GM10847 (cell line): ENCODE data around the gene CCDC88C.

Experiments used
- POLR2A ChIP-seq: IDR thresholded peaks from 2 replicates; pipeline ENCODE4 v1.6.1; 2011; ENCODE audit not compliant: insufficient read length; ENCODE audit errors: extremely low read depth

The CCDC88C gene

DNA sequence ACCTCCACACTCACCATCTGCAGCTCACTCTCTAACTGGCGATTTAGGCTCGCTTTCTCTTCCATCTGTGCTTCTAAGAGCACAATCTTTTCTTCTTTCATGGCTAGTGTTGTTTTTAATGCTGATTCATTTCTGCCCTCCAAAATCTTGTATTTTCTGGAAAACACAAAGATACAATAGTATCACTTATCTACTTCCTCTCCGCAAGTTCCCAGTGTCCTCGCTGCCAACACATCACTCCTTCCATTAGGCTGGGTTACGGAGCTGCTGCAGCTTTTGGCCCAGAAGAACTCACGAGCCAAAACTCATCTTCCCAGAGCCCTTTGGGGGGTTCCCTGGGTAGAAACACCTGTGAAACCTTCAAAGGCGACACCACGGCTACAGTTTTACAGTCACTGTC is 109.3 kb downstream of the CCDC88C start:
- TF ChIP-seq POLR2A: no peak

DNA sequence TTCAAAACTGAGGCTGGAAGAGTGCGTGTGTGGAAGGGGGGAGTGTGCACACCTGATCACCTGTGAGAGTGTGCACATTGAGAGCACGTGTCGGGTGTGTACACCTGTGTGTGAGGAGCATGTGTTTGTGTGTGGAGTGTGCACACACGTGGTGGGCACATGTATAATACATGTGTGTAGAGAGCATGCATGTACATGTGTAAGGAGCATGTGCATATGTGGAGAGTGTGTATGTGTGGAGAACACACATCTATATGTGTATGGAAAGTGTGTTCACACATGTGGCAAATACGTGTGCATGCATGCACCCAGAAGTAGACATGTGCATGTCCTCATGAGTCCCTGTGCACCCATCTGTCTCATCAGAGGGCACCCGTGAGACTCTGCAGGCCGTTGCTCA is 110.0 kb downstream of the CCDC88C start:
- TF ChIP-seq POLR2A: no peak

DNA sequence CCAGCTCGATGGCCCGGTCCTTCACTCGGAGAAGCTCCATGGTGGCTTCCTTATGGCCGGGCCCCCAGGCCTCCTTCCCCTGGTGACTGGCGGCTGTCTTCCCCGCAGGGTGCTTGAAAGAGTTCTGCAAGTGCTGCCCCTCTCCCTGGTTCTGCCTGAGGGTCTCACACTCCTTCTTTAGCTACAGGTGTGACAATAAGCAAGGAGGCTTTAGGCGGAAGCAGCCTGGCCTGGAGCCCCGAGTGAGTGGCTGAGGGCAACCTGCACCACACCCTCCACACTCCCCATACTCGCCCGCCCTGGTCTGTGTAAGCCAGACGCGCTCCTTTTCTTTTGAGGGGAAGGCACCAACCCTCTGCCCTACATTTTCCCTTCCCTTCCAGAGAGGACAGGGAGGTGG is 110.6 kb downstream of the CCDC88C start:
- TF ChIP-seq POLR2A: no peak

DNA sequence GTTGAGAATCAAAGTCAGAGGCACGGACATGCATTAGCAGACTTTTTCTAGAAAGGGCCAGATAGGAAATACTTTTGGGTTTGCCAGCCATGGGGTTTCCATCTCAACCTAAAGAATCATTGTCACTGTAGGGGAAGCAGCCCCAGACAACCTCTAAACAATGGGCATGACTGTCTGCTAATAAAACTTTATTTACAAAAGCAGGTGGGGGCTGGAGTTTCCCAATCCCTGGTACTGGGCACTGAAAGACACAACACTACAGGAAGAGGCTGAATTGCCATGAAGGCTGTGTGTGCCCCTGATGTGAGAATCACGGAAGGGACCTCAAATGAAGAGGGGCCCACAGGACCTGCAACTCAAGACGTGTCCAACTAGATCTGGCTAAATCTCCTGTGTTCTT is 111.1 kb downstream of the CCDC88C start:
- TF ChIP-seq POLR2A: no peak

DNA sequence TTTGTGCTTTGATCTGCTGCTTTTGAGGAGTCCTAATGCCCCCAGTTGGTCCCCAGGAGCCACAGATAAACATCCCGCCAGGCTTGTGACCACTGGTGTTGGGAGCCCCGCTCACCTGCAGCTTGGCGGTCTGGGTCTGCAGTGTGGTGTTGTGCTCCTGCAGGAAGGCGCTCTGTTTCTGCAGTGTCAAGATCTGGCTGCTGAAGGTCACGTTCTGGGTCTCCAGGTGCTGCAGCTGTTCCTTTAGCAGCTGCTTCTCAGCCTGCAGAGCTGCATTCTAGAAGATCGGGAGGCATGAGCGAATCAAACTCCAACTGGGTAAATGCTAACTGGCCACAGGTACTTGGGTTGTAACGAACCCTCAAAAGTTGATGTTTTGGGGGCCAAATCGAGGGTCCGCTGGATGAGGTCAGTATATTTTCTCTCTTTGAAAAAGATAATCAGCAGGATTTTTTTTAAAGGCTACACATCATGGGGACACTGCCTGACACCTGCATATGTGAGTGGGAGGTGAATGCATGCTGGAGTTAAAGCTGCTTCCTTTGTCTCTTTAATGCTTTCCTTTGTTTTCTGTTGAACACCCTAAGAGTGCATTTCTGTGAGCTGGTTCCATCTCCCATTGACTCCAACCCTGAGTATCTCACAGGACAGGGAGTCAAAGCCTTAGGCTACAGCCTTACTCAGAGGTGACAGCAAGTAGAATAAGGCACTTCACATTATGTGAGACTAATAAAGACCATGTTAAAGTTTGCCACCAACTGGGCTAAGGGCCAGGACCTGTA is 111.8 kb downstream of the CCDC88C start:
- no peak for TF ChIP-seq POLR2A

DNA sequence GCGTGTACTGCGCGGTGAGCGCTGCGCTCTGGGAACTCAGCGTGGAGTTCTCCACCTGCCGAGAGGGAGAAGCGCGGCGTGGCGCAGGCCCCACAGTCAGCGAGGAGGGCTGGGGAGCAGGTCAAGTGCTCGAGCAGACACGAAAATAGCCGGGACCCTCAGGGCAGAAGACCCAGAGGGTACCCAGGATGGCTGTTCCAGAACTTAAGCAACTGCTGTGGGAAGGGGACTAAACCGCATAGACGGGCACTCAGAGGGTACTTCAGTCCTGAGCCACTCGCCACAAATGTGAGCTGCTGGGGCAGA is 113.7 kb downstream of the CCDC88C start:
- no peak for TF ChIP-seq POLR2A

DNA sequence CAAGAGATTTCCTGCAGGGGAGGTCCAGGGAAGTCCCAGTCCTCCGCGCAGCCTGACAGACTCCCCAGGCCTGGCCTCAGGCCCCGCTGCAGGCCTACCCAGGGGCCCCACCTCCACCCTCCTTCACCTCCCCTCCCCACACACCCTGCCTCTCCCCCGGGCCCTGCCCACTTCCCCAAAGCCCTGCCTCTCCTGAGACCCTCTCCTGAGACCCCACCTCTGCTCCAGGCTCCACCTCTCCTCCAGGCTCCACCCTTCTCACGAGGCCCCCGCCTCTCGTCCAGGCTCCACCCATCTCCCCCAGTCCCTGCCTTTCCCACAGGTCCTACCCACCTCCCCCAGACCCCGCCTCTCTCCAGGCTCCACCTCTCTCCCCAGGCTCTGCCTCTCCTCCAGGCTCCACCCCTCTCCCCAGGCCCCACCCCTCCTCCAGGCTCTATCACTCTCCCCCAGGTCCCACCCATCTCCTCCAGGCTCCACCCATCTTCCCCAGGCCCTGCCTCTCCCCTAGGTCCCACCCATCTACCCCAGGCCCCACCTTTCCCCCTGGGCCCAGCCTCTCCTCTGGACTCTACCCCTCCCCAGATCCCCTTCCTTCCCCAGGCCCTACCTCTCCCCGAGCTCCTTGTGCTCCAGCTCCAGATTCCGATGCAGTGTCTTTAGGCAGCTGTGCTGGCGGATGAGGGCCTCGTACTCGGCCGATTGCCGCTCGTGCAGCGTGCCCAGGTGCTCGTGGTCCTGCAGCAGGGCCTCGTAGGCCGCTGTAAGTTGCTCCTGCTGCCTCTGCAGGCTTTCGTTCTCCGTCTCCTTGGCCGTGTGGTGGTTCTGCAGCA is 114.3 kb downstream of the CCDC88C start:
- TF ChIP-seq POLR2A: no peak

DNA sequence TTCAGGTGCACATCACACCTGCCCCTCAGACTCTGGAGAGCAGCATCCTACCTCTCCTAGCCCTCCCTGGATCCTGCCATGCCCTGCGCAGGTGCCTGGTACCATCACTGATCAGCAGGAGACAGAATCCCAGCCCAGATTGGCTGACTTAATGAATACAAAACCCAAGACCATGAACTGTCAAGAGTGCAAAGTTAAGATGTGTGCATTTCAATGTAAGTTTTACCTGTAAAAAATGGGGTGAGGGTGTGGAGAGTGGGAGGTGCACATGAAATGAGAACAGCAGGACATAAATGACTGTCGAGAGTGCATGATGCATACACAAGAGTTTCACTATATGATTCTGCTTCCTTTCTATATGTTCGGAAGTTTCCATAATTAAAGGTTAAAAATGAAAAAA is 115.2 kb downstream of the CCDC88C start:
- TF ChIP-seq POLR2A: no peak

DNA sequence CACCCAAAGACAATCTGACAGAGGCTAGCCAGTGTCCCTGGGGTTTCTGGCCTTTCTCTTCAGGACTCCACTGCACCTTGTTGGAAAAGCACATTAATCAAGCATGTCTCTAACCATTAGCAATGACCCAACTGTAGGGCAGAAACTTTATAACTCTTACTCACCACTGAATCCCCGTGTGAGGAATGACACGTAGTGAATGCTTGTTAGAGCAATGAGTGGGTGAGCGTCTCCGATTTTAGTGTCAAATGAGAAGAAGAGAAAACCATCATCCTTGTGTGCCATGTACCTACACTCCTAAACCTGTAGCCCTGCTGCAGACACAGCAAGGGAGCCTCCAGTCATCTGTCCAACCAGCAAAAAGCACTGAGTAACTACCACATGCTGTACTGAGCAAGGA is 116.7 kb downstream of the CCDC88C start:
- TF ChIP-seq POLR2A: no peak

DNA sequence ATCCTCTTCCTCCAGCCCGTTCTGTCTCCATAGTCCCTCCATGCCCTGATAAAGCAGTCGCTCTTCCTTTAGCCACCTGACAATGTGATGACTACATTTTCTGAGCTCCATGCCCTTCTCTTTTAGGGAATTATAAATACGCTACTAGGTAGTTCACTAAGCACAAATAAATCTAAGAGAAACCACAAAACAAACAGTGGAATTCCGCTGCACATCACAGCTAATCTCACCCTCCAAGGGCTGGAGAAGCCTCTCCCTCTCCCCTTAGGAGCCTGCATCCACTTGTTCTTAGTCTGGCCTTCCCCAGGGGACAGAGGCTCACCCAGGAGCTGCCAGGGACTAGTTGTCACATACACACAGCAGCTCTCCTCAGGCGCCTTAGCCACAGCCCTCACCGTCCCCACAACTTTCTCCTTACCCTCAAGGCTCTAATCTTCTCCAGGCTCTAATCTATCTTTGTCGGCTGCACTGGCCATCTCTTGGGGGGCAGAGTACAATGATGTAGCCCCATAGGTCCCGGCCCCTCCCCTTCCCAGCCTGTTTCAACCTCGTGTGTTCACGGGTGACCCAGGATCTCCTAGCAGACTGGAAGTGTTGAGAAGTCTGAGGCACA is 117.2 kb downstream of the CCDC88C start:
- no peak for TF ChIP-seq POLR2A

DNA sequence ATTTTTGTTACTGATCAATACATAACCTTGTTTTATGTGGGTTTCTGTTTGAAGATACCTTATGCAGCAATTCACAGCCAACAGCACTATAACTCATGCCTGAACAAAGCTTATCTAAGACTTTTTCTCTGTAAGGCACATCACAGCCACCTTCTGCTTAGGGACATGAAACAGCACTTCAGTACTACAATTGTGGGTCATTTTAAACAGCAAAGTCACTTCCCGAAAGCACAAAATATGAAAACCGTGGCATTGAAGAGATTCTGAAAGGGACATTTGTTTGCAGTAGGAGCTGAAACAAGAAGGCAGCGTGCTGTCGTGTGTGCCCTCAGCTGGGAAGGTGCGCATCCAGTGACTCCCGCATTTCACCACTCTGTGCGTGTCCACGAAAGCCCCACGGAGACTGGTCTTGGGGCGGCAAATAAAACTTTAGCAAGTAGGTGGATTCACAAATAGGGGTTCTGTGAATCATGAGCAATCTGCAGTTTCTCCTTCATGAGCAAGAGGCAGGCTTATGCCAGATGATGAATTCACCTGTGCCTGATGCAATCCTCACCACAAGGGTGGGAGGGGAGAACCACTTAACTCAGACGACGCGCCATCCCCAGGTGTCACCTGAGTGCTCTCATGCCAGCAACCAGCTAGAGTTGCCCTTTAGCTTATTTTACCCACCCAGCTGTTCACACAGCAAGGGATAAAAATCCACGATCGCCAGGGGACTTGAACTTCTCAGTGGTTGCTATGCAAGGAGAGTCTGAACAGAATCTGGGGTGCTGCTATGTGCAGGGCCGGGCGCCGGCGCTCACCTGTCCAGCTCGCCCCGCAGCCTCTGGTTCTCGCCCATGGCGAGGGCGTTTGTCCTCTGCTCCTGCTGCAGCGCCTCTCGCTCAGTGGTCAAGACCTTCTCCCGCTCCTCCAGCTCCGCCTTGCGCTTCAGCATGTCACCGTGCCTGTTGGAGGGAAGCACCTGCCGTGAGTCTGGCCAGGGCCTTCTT is 118.2 kb downstream of the CCDC88C start:
- TF ChIP-seq POLR2A: no peak

DNA sequence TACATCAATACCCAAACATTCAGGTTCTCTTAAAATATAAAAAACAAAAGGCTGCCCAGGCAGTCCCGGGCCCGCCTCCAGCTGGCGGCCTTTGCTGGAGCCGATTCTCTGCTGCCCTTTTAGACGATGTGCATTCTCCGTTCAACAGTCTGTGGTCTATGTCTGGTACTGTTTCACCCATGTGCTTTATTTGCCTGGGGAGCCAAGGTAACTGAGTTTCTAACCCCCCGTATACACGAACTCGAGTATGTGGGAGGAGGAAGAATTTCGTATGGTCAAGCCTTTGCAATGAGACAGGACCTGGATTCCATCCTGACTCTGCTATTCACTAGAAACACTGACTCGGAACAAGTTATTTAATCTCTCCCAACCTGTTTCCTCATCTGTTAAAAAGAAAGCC is 119.0 kb downstream of the CCDC88C start:
- TF ChIP-seq POLR2A: no peak

DNA sequence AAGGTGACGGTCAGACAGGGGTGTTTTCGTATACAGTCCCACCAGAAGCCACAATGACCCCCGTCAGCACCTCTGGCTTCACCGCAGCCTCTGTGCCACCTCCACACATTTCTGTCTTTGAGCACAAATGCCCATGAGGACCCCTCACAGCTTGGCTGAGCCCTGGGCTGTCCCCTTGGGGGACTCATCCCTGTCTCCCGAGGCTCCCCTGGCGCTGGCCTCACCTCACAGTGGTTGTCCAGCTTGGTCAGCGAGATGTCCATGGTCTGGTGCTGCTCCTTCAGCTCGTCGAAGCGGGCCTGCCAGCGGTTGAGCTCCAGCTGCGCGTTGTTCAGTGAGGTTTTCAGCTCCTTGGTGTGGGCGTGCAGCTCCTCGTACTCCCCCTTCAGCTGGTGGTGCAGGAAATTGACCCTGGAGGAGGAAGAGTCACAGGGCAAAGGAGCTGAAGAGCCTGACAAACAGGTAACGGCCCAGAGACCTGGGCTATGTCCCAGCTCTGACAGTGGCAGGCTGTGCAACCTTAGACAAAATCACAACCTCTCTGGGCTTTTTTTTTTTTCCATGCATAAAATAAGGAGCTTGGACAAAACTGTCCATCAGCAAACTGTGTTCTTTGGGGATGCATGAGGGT is 120.4 kb downstream of the CCDC88C start:
- no peak for TF ChIP-seq POLR2A
